GM21737 (cell line): ENCODE results near the gene MMP8.
"Not testable (repeated sequence)": the region's sequence is repeated elsewhere in the genome, so short reads cannot be mapped to it uniquely, and the experiment has no call there.

ENCODE experiments used
- ATAC-seq: cut with Tn5 transposase; IDR thresholded peaks from one replicate; pipeline ENCODE4 v1.9.1; 2021; ENCODE audit warnings: mild to moderate bottlenecking, moderate library complexity; ENCODE audit not compliant: unreplicated experiment

MMP8 gene, protein sequence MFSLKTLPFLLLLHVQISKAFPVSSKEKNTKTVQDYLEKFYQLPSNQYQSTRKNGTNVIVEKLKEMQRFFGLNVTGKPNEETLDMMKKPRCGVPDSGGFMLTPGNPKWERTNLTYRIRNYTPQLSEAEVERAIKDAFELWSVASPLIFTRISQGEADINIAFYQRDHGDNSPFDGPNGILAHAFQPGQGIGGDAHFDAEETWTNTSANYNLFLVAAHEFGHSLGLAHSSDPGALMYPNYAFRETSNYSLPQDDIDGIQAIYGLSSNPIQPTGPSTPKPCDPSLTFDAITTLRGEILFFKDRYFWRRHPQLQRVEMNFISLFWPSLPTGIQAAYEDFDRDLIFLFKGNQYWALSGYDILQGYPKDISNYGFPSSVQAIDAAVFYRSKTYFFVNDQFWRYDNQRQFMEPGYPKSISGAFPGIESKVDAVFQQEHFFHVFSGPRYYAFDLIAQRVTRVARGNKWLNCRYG

DNA sequence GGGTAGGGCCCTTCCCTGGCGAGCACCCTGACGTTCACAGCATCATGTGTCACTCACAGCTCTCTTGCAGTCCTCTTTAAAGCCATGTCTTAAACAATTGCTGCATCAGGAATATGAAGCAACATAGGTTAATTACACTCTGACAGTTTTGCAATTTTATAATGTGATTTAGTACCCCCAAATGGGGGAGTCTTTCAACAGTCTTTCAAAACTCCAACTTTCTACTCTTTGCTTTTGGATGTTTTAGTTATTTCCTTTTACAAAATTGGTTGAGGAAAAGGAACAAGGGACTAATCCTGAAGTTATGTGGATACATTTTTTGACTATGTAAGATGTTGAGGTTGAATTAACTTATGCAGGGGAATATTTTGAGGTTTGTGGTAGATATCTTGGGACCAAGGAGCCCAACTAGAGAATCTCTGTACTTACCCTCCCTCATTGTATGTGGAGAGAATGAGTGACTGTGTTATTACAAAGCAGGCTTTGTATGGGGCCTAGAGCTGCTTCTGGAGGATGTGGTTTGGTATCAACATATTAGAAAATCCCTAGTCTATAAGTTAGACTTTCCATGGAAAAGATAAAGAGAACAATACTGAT lies at the start of gene MMP8:
Gene MMP8 (minus strand): TSS at position 51 of the 597 bp plus-strand sequence. CDS start 99 bp downstream, outside the sequence.
- ATAC-seq = no peak

DNA sequence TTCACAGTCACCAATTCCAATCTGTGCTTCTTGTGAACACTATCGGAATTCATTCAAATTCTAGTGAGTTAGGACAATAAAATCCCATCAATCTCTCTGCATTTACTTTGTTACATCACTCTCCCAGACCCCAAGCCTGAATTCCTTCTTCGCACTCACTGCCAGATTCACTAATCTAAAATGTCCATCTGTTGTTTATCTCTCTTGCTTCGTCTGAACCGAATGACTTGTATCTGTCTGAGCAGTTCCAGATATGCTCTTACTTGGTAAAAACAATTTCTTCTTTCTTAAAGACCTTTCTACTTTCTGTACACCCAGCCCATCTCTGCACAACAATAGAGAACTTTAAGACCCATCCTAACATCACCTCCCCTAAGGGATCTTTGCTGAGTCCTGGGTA lies 48.6 kb upstream of the MMP8 start:
- ATAC-seq = no peak

DNA sequence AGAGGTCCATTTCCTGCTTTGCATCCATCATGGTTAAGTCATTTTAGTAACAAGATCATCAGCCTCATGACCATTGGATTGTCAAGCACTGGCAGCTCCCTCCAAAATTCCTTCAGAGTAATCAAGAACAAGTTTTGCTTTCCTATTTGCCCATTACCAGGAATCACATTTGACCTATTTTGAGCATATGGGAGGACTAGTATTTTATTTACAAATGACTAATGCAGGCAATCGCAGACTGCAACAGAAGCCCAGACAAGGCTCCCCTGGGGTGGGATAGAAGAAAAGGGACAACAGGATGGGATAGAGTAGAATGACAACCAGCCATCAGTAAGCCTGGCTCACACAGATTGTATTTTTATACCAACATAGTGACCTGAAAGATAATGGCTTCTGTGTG lies 46.6 kb upstream of the MMP8 start:
- no peak for ATAC-seq

DNA sequence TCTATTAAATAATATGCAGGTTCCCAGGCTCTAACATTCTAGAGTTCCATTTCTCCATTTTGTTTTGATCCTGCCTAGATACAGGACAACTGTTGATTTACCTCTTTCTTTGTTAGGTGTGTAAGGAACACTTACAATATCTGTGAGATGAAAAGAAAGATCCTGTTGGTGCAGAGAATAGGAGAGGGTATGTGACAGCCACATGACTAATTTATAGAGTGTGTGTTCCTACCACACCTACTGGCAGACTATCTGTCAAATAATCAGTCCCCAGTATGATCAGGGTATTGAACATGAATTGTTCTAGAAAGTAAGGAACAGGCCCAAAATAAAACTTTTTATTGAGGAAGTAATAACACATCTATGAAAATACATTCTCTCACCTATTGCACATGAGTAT lies 45.4 kb upstream of the MMP8 start:
- ATAC-seq = no peak

DNA sequence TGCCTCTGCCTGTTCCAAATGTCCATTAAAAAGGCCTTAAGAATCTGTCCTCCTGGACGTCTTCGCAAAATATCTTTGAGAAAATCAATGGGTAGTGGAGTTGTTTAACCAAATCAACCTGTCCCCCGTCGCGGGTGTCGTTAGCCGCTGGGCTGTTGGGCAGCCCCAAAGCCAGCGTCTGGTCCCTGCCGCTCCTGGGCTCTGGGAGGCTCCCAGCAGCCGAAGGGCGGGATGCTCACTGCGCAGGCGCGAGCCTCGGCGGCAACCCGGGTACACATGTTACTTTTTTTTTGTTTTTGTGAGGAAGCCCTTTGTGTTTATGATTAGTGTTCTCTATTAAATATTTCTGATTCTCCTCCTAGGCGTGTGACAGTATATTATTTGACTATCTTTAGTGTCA lies 43.0 kb upstream of the MMP8 start:
- ATAC-seq = no peak

DNA sequence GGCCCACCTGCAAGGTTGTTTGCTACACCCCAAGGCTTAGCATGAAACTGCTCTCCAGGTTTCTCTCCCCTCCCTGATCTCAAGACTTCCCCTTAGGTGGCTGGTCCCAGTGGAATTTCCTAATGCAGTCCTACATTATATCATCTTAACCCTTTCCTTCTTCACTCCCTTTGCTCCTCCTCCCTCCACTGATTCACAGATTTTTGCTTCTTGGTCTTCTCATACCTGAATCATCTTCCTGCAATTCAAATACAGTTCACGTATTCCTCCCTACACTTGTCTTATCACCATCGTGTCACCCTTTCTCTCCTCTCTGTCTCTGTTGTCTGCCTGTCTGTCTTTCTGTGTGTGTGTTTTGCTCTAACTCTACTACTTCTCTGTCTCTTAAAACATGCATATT lies 38.7 kb upstream of the MMP8 start:
- ATAC-seq = no peak

DNA sequence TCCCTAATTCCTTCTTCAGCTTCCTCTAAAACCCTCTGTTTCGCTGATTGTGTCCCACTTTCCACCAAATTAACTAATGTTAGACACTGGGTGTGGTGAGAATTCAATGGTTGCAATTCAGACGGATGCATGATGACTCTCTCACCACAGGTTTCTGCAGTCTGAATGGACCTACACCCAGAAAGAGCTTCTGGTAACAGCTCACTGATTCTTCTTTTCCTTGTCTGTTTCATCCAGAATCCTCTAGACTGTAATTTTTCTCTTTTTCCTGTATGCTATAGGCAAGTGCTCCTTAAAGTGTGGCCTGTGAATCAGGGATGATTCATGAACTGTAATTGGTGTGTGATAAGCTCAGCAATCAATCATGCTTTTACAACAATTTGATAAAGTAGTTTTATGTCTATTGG lies 37.6 kb upstream of the MMP8 start:
- ATAC-seq = no peak

DNA sequence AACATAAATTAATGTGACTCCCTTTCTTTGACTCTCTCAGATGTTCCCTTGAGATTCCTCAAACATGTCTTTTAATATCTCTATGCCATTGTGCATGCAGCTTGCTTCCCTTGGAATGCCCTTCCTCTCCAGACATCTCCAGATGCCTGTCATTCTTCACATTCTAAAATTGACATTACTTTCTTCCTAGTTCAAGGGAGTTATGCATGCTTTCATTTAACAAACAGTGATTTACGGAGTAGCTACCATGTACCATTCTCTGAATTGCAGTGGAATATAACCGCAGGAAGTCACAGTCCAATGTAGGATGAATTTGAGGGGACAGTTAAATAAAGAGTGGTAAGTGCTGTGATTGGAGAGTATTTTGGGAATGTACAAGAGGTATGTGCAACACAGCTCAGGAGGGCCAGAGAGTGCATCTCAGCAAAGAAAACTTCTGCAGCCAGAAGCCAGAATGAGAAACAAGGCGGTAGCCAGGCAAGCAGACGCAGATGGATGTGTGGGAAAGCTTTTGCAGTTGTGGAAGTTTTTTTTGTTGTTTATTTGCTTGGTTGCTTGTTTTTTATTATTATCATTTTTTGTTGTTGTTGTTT lies 37.0 kb upstream of the MMP8 start:
- no peak for ATAC-seq

DNA sequence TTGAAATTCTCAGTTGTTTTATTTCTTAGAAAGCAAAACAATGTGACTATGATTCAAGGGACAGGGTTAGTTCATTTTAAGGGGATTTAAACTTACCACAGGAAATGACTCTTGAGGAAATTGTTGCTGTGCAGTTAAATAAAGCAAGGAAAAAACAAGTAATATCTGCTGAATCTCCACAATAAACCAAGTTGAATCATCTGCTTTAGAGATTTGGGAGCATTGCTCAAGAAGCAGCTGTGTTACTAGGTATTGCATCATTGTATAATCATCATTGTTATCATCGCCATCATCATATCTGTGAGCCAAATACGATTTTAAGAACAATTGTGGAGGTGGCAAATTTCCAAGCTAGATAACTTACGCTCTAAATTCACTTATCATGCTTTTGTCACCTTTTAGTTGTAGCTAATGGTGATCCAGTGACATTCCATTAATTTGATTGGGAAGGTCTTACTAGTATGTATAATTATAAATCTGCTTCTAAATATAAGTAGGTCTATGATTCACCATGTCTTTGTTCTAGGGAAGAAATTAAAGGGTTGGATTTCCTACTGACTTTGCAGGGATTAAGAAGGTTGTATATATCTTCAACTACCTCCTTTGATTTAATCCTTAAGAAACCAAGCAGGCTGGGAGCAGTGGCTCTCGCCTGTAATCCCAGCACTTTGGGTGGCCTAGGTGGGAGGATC lies 35.7 kb upstream of the MMP8 start:
- ATAC-seq = no peak

DNA sequence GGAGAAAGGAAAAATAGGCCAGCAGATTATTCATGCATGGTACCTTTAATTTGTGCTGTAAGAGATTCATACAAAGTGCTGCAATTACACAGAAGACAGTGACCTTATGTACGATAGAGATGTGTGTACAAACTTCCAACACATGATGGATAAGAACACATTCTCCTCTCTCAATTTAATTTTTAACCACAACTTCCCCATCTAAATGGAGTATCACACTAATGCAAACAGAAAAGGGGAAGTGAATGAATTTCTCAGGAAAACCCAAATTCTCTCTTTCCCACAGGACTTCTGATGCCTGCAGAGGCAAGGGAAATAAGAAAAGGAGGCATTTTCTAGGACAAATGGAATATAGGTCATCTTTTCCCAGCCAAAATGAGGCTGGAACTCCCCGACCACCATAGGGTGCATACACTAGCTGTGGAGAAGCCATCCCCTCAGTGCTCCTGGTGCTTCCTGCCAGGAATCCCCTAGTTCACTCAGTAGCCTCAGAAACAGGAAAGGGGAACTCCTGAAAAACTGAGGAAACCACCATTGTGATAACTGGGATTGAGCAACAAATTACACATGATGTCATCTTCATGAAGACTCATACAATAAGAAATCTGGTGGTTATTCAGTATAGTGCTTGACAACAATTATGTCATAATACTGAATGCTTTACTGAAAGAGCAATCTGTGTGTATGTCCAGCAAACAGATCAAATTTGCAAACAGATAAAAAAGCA lies 33.2 kb upstream of the MMP8 start:
- no peak for ATAC-seq

DNA sequence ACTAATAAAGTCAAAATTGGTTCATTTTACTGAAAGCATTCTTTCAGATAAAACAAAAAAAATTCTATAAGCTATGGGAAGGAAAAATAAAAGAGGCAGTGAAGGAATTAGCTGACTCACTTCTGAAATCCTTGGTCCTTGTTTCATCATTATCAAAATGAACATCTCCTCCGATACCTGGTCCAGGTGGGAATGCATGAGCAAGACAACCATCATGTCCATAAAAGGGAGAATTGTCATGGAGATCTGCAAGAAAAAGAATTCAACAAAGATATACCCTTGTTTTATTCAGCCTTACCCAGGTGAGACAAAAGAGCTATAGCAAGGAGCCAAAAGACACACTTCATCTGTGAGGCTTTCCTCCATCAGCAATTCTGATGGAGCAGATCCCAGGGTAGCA lies 28.5 kb upstream of the MMP8 start:
- ATAC-seq = no peak

DNA sequence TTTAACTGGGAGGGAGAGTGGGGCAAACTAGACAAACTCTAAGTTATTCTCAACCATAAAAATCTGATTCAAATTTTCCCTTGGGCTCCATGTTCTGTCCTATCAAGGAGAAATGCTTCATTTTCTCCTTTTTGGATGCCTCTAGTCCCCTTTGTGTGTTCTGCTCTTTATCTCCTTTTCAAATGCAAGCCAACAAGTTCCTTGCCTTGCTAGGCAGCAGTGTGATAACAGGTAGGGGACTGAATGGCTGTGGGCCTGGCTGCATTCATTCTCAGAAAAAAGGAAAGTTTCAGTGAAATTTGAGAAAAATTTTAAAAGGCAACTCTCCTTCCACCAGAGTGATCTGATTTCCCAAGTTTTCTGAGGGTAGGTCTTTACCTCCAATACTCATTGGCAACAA lies 26.9 kb upstream of the MMP8 start:
- ATAC-seq = no peak

DNA sequence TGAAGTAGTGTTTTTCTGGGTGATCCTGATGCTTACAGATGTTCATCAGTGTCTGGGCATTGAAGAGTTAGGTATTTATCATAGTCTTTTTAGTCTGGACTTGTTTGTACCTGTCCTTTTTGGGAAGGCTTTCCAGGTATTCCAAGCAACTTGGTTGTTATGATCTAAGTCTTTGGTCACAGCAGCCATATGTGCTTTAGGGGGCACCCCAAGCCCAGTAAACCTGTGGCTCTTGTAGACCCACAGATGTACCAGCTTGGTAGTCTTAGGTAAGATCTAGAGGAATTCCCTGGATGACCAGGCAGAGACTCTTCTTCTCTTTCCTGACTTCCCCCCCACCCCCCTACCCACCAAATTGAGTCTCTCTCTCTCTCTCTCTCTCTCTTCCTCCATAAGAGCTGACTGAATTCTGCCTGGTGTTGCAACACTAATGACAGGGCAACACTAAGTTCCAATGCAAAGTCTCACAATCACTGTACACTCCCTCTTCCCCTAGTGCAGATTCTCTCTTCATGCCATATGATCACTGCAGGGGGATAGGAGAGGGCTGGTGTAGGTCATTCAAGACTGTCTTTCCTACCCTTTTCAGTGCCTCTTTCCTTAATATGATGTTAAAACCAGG lies 24.5 kb upstream of the MMP8 start:
- ATAC-seq = no peak

DNA sequence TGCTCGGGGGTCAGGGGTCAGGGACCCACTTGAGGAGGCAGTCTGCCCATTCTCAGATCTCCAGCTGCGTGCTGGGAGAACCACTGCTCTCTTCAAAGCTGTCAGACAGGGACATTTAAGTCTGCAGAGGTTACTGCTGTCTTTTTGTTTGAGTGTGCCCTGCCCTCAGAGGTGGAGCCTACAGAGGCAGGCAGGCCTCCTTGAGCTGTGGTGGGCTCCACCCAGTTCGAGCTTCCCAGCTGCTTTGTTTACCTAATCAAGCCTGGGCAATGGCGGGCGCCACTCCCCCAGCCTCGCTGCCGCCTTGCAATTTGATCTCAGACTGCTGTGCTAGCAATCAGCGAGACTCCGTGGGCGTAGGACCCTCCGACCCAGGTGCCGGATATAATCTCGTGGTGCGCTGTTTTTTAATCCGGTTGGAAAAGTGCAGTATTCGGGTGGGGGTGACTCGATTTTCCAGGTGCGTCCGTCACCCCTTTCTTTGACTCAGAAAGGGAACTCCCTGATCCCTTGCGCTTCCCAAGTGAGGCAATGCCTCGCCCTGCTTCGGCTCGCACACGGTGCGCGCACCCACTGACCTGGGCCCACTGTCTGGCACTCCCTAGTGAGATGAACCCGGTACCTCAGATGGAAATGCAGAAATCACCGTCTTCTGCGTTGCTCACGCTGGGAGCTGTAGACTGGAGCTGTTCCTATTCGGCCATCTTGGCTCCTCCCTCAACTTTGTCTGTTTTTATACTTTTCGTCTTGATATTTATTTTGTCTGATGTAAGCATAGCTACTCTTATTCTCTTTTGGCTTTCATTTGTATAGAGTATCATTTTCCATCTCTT lies 22.2 kb upstream of the MMP8 start:
- ATAC-seq = not testable (repeated sequence)

DNA sequence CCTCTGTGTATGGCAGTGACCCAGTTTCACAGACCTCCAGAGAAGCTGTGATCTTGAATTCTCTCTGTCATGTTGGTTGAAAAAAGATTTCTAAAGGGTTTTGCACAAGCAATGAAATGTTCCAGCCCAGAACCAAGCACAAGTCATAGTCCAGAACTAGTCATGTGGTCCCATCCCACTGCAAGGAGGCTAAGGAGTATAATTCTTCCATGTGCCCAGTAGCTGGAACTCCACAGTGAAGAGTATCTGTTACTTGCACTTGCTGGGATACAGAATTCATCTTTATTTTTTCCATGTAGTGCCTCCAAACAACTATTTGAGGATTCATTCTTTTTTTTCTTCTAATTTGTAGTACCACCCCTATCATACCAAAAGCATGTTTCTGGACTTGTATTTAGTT lies 9.9 kb upstream of the MMP8 start:
- no peak for ATAC-seq

DNA sequence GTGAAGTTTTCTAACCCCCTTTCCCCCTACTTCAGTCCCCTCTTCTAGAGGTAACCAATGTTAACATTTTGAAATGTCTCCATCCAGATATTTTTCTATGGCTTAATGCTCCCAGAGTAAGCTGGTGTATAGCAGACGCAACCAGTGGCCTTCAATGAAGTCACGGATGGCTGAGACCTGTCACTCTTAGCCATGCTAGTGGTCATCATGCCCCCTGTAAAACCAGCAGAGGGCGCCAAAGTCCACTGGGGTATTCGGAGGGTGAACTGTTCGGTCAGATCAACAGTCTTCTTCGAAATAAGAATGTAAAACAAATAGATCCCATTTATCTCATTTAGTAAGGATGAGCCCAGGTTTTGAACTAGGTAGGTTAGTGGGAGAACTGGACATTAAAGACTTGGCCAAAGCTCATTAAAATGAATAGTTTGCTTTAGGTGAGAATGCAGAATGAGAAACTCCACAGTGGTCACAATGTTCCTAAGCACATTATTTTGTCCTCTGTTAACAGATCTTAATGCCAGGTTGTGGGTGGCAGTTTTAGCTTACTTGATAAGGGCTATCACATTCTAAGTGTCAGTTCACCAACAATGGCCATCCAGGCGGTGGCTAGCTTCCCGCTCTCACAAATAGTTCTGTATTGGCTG lies 8.6 kb upstream of the MMP8 start:
- no peak for ATAC-seq

DNA sequence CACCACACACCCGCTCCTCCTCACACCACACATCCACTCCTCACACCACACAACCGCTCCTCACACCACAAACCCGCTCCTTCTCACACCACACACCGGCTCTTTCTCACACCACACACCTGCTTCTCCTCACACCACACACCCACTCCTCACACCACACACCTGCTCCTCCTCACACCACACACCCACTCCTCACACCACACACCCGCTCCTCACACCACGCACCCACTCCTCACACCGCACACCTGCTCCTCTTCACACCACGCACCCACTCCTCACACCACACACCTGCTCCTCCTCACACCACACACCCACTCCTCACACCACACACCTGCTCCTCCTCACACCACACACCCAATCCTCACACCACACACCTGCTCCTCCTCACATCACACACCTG lies 6.2 kb upstream of the MMP8 start:
- ATAC-seq = not testable (repeated sequence)

DNA sequence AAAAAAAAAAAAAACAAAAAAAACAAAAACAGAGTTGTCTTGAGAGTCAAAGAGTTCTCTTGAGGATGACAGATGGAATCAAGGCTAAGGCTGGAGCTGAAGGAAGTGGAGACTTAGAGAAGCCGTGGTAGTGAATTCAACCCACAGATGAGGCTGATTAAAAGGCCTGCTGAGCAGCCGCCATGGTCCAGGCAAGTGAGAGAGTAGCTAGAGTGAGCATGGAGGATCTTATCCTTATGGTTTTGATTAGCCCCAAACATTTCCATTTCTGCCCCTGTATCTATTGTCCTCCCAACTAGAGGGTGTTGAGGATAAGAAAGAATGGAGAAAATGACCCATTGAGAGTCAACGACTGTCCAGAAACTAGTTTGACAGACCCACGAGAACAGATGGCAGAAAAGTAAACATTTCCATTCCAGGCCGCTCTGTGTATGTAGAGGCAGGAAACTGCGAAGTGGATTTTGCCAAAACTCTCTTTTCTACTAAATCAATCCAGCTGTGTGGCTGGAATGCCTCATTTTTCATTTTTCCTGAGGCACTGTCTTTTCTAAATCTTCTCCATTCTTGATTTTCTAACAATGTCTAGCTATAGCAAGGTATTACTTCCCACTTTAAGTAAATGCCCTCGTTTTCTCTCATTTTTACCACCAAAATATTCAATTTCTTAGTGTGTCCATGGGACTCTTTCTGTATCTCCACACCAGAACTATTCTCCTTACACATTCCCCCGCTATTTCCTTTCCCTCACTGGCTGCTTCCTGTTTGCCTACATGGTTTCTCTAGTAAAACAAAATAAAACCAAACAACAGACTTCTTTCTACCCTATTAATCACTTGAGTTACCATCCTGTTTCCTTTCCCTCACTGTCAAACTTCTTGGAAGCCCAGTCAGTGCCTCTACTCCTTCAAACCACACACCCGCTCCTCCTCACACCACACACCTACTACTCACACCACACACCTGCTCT lies 5.4 kb upstream of the MMP8 start:
- no peak for ATAC-seq
